Type B pancreatic cell (in vitro differentiated cells): ENCODE results near the gene FADS1. TPM values are rescaled to one million over a fixed set of nuclear protein-coding genes. Genes with fewer than 3 reads are reported as not detected.

Source experiments
- DNase-seq: peaks from one replicate; pipeline ENCODE4 v3.0.0; 2021; ENCODE audit warnings: mixed read lengths; ENCODE audit not compliant: unreplicated experiment; ENCODE audit errors: extremely low spot score
- H3K27ac Mint-ChIP-seq: 2 replicates; pipeline ENCODE4 v1.8.0; 2021; ENCODE audit warnings: mild to moderate bottlenecking, mixed read lengths
- H3K27me3 Mint-ChIP-seq: 2 replicates; pipeline ENCODE4 v1.8.0; 2021; ENCODE audit warnings: mixed read lengths
- H3K36me3 Mint-ChIP-seq: 2 replicates; pipeline ENCODE4 v1.8.0; 2021; ENCODE audit warnings: mixed read lengths
- H3K4me1 Mint-ChIP-seq: one replicate; pipeline ENCODE4 v1.8.0; 2021; ENCODE audit warnings: mixed read lengths; ENCODE audit not compliant: unreplicated experiment
- H3K4me3 Mint-ChIP-seq: 2 replicates; pipeline ENCODE4 v1.8.0; 2021; ENCODE audit warnings: mild to moderate bottlenecking, mixed read lengths
- H3K9me3 Mint-ChIP-seq: 2 replicates; pipeline ENCODE4 v1.8.0; 2021; ENCODE audit warnings: mixed read lengths
- CTCF ChIP-seq: fragments of 200-600 bp; sonication (generic); conservative IDR thresholded peaks from 2 replicates; pipeline ENCODE4 v1.5.0; 2021; ENCODE audit warnings: antibody characterized with exemption, mild to moderate bottlenecking
- total RNA-seq: library from RNA; stranded (reverse); gene quantifications from 2 replicates; pipeline ENCODE4 v1.2.1, GENCODE V29; 2021; ENCODE audit warnings: low replicate concordance

The FADS1 gene
- total RNA-seq, 1 donor from 2014 or later = 90.0 TPM

GRCh38 chr11:61810671-61811175, 6.1 kb downstream of the FADS1 start:
- H3K4me3 Mint-ChIP-seq = no peak overlapping the region
- no peak for DNase-seq
- no peak for TF ChIP-seq CTCF
- no peaks in the 10 kb centered on the region for H3K27me3 Mint-ChIP-seq
- no peak overlapping the region for H3K27ac Mint-ChIP-seq
- H3K9me3 Mint-ChIP-seq = peaks cover 11% of the 10 kb centered on the region
- H3K4me1 Mint-ChIP-seq = peaks cover 5% of the 10 kb centered on the region
- peaks cover 34% of the 10 kb centered on the region for H3K36me3 Mint-ChIP-seq

- no peaks in the 10 kb centered on the region for H3K4me1 Mint-ChIP-seq
- H3K4me3 Mint-ChIP-seq = no peak overlapping the region
Observed at GRCh38 chr11:61806785-61807184, 10.0 kb downstream of the FADS1 start.

GRCh38 chr11:61805146-61805545, 11.7 kb downstream of the FADS1 start:
- no peak for TF ChIP-seq CTCF
- Mint-ChIP-seq H3K27me3 (no peaks in the 10 kb centered on the region), H3K4me3 (no peak overlapping the region), H3K9me3 (no peaks in the 10 kb centered on the region), H3K36me3 (peaks cover 33% of the 10 kb centered on the region), H3K4me1 (peaks cover 4% of the 10 kb centered on the region), H3K27ac (peak overlapping the region; percentile 13)
- no peak for DNase-seq

More at GRCh38 chr11:61806785-61807184, 10.0 kb downstream of the FADS1 start:
- Mint-ChIP-seq H3K27me3 (no peaks in the 10 kb centered on the region), H3K27ac (no peak overlapping the region), H3K9me3 (no peaks in the 10 kb centered on the region), H3K36me3 (peaks cover 31% of the 10 kb centered on the region)
- no peak for TF ChIP-seq CTCF
- DNase-seq = no peak

GRCh38 chr11:61803889-61804647, 12.7 kb downstream of the FADS1 start:
- H3K4me1 Mint-ChIP-seq = peaks cover 4% of the 10 kb centered on the region
- no peaks in the 10 kb centered on the region for H3K9me3 Mint-ChIP-seq
- DNase-seq = no peak
- TF ChIP-seq CTCF = no peak
- peaks cover 26% of the 10 kb centered on the region for H3K36me3 Mint-ChIP-seq
- H3K4me3 Mint-ChIP-seq = no peak overlapping the region
- H3K27me3 Mint-ChIP-seq = no peaks in the 10 kb centered on the region
- H3K27ac Mint-ChIP-seq = peak overlapping the region; percentile 11

GRCh38 chr11:61802605-61803004, 14.2 kb downstream of the FADS1 start:
- no peak for DNase-seq
- Mint-ChIP-seq H3K4me1 (peaks cover 8% of the 10 kb centered on the region), H3K9me3 (no peaks in the 10 kb centered on the region), H3K4me3 (no peak overlapping the region), H3K27ac (no peak overlapping the region), H3K27me3 (no peaks in the 10 kb centered on the region), H3K36me3 (peaks cover 20% of the 10 kb centered on the region)
- no peak for TF ChIP-seq CTCF
